Astrocyte of the spinal cord (primary cell): ENCODE results near the gene STKLD1.
"Not testable (repeated sequence)": the region's sequence is repeated elsewhere in the genome, so short reads cannot be mapped to it uniquely, and the experiment has no call there.

Experiments used
- DNase-seq: peaks from one replicate; pipeline ENCODE4 v3.0.0; 2011; ENCODE audit warnings: low read depth, low spot score
- H3K4me3 ChIP-seq: 2 replicates; pipeline ENCODE4 v1.5.1; 2011; ENCODE audit warnings: low read depth, mild to moderate bottlenecking, low read length, moderate library complexity
- in situ Hi-C: cut with HindIII; loops from 2 replicates; pipeline ENCODE4 v1.10.0; 2017; ENCODE audit warnings: low sequenced_read_pairs
- TF ChIP-seq, protein P1 (sequence below): IDR thresholded peaks from 2 replicates; pipeline ENCODE4 v1.5.1; 2012; ENCODE audit warnings: low read depth, mild to moderate bottlenecking, low read length, inconsistent platforms

The STKLD1 gene

DNA sequence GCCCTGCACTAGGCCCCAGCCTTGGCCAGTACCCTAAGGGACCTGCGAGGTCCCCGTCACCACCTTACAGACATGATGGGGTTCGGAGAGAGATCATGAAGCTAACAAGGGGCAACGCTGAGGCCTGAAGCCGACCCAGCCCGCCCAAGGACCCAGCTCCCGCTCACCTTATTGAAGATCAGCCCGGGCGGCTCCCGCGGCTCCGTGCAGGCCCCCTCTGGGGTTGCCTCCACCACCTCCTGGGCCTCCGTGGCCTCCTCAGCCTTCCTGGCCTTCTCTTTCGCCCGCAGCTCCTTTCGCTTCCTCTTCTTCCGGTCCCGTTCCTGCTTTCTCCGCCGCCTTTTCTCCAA lies 43.8 kb upstream of the STKLD1 start:
- TF ChIP-seq, protein P1, sequence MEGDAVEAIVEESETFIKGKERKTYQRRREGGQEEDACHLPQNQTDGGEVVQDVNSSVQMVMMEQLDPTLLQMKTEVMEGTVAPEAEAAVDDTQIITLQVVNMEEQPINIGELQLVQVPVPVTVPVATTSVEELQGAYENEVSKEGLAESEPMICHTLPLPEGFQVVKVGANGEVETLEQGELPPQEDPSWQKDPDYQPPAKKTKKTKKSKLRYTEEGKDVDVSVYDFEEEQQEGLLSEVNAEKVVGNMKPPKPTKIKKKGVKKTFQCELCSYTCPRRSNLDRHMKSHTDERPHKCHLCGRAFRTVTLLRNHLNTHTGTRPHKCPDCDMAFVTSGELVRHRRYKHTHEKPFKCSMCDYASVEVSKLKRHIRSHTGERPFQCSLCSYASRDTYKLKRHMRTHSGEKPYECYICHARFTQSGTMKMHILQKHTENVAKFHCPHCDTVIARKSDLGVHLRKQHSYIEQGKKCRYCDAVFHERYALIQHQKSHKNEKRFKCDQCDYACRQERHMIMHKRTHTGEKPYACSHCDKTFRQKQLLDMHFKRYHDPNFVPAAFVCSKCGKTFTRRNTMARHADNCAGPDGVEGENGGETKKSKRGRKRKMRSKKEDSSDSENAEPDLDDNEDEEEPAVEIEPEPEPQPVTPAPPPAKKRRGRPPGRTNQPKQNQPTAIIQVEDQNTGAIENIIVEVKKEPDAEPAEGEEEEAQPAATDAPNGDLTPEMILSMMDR, result no peak
- H3K4me3 ChIP-seq, result no peak overlapping the region
- DNase-seq, result no peak
- in situ Hi-C loops, result no loop called here

- TF ChIP-seq, protein P1, result no peak
- in situ Hi-C loops, result no loop called here
- DNase-seq, result no peak
- H3K4me3 ChIP-seq, result no peak overlapping the region
These were observed 43.2 kb upstream of the STKLD1 start for GRCh38 chr9:133333011-133333410.

DNA sequence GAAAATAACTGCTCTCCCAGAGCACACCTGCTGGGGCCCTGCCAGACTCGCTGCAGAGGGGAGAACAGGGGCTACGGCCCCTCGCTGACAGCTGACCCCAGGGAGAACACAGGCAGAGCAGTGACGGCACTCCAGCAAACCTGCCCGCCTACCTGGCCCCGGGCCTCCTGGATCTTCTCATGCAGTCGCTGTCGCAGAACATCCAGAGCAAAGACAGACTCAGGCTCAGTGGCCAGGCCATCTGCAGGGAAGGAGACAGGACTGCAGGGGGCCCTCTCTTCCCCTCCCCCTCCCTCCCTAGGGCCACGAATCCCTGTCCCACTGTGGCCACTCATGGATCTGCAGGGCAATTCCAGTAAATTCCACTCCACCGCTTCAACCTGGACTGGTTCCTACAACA lies 42.6 kb upstream of the STKLD1 start:
- TF ChIP-seq, protein P1, result no peak
- no peak for DNase-seq
- in situ Hi-C loops, result no loop called here
- H3K4me3 ChIP-seq, result no peak overlapping the region

GRCh38 chr9:133334161-133334560 lies 42.0 kb upstream of the STKLD1 start:
- H3K4me3 ChIP-seq, result no peak overlapping the region
- TF ChIP-seq, protein P1, result no peak
- no peak for DNase-seq
- in situ Hi-C loops, result no loop called here

DNA sequence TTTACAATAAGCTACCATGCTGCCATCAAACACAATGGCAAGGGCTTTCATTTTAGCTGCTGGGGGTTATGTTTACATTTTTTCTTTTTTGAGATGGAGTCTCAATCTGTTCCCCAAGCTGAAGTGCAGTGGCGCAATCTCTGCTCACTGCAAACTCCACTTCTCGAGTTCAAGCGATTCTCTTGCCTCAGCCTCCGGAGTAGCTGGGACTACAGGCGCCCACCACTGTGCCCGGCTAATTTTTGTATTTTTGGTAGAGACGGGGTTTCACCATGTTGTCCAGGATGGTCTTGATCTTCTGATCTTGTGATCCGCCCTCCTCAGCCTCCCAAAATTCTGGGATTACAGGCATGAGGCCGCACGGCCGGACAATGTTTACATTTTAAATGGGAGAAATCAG lies 41.3 kb upstream of the STKLD1 start:
- H3K4me3 ChIP-seq, result peak overlapping the region; percentile 96

GRCh38 chr9:133335924-133336811 lies 40.0 kb upstream of the STKLD1 start, which contains the start of gene SURF6:
Gene SURF6, minus strand, starts transcription at chr9:133336188. Its CDS starts 56 bp downstream, at chr9:133336132.
- in situ Hi-C loops, result no loop called here
- H3K4me3 ChIP-seq, result peak within 1 kb of the TSS; percentile 96
- TF ChIP-seq, protein P1, result no peak
- peak; percentile 90 for DNase-seq

More for the DNA sequence above, 41.3 kb upstream of the STKLD1 start:
- DNase-seq, in situ Hi-C loops: not testable (repeated sequence)

- TF ChIP-seq, protein P1, result no peak
- in situ Hi-C loops, result no loop called here
- no peak overlapping the region for H3K4me3 ChIP-seq
These were observed 36.5 kb upstream of the STKLD1 start for GRCh38 chr9:133339641-133340040.

More at GRCh38 chr9:133339641-133340040, 36.5 kb upstream of the STKLD1 start:
- no peak for DNase-seq
